Skin of body (tissue), 2 donors: Measurements from ENCODE around the gene SCN8A. TPM values are rescaled to one million over a fixed set of nuclear protein-coding genes. Genes with fewer than 3 reads are reported as not detected.
"Not testable (repeated sequence)": the region's sequence is repeated elsewhere in the genome, so short reads cannot be mapped to it uniquely, and the experiment has no call there.

ENCODE experiments used
- DNase-seq: peaks from one replicate; lab custom pipeline; 2025; lab: John Stamatoyannopoulos, UW
- total RNA-seq: library from RNA; depleted of rRNA; stranded (reverse); fragments of >200 nt; gene quantifications from one replicate; pipeline ENCODE4 v1.2.3, GENCODE V29; 2014

Gene SCN8A
- 4.1 TPM for total RNA-seq

DNA sequence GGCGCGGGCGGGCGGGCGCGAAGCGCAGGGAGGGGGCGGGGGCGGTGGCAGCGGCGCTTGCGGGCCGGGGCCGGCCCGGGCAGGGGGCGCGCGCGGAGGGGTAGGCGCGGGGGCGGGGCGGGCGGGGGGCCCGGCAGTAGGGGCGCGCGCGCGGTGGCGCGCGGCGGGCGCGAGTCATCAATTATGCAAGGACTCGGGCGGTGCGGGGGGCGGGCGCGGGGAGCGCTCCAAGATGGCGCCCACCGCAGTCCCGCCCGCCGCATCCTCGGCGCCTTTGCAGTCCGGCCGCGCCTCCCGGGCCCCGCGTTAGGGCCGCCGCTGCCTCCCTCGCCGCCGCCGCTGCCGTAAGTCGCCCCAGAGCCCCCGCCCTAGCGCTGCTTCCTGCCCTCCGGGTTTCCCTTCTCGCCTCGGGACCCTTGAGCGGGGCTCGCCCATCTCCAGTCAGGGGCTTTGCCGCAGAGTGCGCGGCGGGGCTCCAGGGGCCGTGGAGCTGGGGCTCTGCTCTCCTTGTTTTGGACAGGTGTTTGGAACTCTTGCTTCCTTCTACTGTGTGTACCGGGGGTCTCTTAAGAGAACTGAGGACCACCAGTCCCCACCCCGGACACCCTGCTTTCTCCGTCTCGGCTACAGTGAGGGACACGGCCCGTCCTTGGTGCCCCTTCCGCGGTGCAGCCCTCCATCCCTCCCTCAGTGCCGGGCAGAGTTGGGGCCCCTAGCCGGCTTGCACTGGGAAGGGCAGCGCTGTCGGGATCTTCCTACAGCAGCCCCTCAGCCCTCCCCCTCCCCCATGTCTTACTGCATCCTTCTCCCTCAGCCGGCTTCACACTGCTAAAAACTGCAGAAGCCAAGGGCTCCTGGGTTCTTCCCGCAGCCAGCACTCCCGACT is at the start of gene SCN8A:
TSS of gene SCN8A (plus strand) at position 218 of the 886 bp plus-strand sequence. CDS start 71,585 bp downstream, outside the sequence.
- peak; percentile 22 for DNase-seq

DNA sequence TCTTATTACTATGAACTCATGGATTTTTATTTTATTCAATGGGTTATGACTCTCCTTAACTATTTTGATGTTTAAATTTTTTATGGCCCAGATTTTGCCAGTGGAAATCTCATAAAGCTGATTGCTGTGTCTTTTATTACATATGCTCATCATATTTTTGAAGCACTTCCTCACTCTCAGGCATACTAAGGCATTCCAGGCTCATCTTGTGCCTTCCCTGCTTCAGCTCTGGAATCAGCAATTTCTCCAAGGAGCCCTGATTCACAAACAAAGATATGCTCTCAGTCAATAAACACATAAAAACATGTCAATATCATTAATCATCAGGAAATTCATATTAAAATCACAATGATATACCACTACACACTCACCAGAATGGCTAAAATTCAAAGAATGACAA is 44.9 kb upstream of the SCN8A start:
- no peak for DNase-seq

DNA sequence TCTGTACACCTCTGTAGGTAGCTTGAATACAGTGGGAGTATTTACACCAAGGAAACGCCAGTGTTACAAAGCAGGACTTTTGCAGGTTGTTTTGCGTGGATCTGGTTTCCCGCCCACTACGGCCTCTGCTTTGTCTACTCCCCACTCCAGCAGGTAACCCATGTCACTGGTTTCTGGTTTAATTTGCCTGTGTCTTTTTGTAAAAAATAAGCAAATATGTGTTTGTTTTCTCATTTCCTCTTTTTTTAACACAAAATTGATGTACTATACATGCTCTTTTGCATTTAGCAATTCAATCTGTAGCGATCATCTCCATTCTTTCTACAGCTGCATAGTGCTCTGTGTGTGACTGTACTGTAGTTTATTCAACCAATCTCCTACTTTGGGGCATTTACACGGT is 43.4 kb upstream of the SCN8A start:
- no peak for DNase-seq

DNA sequence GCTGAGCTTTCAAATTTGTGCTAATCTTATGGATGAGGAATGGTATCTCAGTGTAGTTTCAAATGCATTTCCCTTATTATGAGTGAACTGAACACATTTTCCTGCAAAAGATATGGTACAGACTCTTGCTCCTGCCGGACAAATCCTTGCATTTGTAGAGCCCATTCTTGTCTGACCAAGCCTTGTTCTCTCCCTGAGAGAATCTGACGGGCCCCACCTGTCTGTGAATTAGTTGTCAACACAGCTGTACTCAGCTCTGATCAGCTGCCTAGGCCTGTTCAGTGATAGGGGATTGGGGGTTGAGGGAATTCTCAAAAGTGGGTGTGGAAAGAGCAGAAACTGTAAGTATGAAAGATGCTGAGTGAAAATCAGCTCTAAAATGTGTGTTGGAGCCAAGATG is 42.8 kb upstream of the SCN8A start:
- DNase-seq: no peak

DNA sequence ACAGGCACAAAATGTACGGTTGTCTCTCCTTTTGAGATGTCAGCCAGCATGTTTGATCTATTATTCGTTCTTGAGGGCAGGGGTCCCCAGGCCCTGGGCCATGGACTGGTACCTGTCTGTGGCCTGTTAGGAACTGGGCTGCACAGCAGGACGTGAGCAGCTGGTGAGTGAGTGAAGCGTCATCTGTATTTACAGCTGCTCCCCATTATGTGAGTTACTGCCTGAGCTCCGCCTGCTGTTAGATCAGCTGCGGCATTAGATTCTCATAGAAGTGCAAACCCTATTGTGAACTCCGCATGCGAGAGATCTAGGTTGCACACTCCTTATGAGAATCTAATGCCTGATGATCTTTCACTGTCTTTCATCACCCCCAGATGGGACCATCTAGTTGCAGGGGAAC is 41.4 kb upstream of the SCN8A start:
- DNase-seq: no peak

DNA sequence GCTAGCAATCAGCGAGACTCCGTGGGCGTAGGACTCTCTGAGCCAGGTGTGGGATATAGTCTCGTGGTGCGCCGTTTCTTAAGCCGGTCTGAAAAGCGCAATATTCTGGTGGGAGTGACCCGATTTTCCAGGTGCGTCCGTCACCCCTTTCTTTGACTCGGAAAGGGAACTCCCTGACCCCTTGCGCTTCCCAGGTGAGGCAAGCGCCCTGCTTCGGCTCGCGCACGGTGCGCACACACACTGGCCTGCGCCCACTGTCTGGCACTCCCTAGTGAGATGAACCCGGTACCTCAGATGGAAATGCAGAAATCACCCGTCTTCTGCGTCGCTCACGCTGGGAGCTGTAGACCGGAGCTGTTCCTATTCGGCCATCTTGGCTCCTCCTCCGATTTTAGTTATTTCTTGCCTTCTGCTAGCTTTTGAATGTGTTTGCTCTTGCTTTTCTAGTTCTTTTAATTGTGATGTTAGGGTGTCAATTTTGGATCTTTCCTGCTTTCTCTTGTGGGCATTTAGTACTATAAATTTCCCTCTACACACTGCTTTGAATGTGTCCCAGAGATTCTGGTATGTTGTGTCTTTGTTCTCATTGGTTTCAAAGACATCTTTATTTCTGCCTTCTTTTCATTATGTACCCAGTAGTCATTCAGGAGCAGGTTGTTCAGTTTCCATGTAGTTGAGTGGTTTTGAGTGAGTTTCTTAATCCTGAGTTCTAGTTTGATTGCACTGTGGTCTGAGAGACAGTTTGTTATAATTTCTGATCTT is 22.6 kb upstream of the SCN8A start:
- not testable (repeated sequence) for DNase-seq

DNA sequence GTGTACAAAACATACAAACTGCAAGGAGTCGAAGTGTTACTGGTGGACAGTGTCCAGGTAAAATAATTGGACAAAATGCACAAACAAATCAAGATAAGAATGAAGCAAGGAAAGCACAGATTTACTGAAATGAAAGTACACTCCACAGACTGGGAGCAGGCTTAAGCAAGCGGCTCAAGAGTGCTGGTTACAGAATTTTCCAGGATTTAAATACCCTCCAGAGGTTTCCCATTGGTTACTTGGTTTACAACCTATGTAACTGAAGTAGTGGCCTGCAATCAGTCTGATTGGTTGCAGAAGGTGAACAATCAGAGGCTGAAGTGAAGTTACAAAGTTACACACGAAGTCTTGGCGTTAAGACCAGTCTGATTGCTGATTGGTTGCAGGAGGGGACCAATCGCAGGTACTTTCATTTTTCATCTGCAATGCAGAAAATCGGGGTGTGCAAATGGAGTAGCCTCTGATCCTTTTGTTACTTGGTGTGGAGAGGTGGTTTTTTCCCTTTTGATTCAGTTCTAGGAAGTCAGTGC is 11.6 kb upstream of the SCN8A start:
- DNase-seq: no peak

DNA sequence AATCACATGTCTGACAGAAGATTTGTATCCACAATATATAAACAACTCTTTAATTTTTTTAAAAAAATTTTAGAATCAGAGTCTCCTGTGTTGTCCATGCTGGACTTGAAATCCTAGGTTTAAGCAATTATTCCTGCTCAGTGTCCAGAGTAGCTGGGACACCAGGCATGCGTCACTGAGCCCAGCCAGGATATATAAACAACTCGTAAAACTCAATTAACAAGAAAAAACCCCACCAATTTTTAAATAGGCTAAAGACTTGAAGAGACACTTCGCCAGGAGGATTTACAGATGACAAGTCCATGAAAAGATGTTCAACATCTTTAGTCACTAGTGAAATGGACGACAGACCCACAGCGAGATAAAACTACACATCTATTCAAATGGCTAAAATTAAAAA is 2.0 kb upstream of the SCN8A start:
- DNase-seq: no peak

DNA sequence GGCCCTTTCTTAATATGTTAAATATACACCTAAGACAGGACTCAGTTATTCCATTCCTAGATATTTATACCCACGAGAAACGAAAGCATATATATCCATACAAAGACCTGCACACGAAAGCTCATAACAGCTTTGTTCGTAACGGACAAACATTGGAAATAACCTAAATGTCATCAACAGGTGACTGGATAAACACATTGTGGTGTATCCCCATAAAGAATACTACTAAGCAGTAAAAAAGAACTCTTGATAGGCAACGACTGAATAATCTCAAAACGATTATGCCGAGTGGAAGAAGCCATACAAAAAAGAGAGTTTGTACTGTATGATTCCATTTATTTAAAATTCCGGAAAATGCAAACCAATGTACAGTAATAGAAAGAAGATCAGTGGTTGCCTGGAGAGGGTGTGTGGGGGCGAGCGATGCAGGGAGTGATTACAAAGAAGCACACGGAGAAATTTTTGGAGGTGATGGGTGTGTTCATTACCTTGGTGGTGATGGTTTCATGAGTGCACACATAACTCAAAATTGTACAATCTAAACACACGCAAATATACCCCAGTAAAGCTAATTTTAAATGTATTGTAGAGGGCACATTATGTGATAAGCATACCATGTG is 1.4 kb upstream of the SCN8A start:
- no peak for DNase-seq

DNA sequence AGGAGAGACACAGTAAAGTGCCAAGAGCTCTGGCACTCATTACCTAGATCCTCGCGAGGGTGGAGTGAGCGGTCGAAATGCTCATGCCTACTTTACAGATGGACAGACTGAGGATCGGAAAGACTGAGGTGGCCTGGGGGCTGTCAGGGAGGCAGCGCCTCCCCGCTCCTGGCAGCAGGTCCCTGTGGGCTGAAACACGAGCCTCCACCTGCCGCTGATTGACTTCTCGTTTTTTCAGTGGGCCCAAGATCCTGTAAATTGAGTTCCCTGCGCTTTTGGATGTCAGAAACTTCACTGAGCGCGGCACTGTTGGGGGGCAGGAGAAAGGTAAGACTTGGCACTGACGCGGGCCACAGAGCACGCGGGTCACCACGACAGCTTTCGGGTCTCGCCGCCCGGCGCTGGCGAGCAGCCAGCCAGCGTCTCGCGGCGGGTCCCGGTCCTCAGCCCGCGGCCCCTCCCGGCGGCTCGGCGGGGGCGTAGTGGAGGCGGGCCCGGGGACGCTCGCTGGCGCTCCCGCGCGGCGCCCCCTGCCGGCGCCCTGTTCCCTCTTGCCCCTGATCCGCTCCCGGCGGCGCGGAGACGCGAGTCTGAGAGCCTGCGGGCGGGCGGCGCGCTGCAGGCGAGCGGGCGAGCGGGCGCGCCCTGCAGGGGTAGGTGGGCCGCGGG is 552 bp upstream of the SCN8A start:
- peak; percentile 22 for DNase-seq

DNA sequence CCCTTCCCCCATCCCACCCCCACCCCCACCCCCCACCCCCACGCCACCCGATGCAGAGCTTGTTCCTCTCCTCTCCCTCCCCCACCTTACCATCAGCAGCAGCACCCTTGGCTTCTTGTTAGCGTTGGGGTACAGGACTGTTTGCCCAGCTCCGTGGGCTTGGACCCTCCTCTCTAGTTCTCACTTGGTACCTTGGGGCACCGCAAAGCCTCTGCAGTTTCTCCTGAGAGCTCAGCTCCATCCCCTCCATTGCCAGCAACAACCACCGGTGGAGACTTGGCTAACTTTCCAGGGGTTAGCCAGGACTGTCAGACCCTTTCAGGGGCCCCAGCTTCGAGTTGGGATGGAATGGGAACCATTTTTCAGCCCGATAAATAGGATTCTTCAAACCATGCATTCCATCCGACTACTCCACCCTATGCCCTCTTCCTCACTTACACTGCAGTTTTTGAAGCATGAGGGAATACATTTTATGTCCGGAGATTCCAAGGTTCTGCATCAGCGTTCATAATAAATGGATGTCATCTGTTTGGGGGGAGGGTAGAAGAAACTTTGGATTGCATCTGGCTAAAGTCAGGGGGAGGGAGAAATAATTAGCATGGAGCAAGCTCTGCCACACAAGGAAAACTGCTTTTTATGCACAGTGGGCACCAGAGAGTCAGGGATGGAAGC is 1.1 kb downstream of the SCN8A start:
- peak; percentile 55 for DNase-seq

DNA sequence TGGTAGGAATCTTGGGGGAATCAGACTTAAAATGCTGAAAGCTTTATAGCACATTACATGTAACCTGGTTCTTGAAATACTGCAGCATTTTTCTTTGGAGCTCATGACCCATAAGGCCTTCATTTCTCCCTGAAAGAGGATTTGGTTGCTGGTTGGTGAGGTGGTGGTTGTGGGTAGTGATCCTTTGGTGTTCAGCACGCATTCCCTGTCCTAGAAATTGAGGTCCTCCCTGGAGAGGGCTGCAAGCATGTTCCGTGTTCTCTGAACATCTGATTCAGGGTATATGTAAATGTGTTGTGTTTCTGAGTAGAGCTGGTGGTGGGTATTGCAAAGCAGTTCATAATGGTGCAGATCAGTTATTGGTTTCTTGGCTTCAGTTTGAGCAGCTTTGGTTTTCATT is 2.0 kb downstream of the SCN8A start:
- DNase-seq: peak; percentile 3

DNA sequence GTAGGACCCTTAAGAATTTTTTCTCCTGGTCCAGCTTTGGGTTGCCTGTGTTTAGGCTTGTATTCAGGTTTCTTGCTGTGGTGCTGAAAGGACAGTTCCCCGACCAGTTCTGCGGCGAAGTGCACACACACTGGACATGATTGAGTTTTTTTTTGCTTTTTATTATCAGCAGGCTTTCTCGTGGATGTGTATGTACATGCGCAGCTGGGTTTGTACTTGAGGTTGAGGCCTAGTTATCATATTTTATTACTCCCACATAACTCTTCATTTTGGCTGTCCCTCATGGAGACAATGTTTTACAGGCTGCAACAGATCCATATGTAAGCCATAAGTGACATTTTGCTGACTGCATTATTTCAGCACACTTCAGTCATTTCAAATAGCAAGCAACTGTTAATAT is 2.5 kb downstream of the SCN8A start:
- peak; percentile 67 for DNase-seq

DNA sequence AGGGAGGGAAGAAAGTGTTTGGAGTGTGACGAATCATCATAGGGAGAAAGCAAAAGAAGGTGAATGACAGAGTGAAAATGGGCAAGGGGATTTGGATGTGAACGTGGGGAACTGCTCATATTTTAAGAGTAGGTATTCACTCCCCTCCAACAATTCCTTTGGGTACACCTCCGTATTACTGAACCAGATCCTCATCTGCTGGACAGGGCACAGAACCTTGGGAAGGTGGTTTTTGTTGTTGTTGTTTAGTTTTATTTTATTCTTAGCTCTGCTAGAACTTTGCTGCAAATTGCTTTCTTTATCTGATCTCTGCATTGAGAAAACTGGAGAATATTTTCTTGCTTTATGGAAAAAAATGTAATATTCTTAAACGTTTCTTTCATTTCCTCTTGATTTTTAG is 7.1 kb downstream of the SCN8A start:
- DNase-seq: no peak

DNA sequence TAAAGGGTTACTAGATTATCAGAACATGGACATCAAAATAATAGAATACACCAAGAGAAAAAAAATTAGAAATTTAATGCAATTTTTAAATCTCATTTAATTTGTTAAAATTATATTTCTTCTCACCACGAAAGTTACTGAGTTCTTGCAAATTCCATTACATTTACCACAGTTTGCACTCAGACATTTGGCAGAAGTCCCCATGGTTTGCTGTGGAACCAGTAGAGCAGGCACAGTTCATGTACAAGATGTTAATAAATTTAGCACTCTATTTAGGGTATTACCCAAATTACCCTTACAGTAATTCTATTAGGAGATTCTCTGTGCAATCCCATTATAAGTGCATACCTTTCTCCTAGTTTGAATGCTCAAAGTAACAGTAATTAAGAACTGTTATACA is 9.7 kb downstream of the SCN8A start:
- no peak for DNase-seq

DNA sequence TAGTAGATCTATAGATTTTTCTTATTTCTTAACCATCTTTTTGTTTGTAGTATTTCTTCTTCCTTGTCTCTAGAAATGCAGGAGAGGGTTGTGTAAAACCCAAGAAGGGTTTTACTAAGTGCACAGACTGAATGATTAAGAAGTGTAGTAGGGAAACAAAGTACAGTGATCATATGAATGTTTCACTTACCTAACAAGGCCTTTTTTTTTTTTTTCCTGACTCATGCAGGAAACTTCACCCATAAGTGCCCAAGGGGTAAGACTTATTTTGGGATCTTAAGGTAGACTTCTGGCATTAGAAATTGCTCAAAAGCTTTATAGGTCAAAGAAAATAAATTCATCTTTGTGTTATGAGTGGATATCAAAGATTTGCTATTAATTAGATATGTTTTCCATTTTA is 10.2 kb downstream of the SCN8A start:
- DNase-seq: no peak

DNA sequence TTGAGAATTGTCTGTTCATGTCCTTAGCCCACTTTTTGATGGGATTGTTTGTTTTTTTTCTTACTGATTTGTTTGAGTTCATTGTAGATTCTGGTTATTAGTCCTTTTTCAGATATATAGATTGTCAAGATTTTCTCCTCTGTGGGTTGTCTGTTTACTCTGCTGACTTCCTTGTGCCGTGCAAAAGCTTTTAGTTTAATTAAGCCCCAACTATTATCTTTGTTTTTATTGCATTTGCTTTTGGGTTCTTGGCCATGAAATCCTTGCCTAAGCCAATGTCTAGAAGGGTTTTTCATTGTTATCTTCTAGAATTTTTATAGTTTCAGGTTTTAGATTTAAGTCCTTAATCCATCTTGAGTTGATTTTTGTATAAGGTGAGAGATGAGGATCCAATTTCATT is 14.9 kb downstream of the SCN8A start:
- DNase-seq: not testable (repeated sequence)

DNA sequence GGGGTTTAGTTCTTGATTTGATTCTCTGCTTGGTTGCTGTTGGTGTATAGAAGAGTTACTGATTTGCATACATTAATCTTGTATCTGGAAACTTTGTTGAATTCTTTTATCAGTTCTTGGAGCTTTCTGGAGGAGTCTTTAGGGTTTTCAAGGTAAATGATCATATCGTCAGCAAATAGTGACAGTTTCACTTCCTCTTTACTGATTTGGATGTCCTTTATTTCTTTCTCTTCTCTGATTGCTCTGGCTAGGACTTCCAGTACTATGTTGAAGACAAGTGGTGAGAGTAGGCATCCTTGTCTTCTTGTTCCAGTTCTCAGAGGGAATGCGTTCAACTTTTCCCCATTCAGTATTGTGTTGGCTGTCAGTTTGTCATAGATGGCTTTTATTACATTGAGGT is 16.2 kb downstream of the SCN8A start:
- not testable (repeated sequence) for DNase-seq

DNA sequence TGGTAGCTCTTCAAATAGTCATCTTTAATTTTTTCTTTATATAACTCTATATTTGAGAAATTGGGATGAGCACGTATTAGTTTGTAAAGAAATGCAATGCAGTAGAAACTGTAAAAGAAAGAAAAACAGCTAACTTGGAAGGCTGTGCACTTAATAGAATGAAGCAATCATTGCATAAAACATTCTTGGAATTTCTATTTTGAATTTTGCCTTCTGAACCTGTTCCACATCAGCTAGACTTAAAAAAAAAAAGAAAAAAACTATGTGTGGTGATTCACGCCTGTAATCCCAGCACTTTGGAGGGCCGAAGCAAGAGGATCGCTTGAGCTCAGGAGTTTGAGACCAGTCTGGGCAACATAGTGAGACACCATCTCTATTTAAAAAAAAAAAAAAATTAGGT is 29.4 kb downstream of the SCN8A start:
- DNase-seq: no peak

DNA sequence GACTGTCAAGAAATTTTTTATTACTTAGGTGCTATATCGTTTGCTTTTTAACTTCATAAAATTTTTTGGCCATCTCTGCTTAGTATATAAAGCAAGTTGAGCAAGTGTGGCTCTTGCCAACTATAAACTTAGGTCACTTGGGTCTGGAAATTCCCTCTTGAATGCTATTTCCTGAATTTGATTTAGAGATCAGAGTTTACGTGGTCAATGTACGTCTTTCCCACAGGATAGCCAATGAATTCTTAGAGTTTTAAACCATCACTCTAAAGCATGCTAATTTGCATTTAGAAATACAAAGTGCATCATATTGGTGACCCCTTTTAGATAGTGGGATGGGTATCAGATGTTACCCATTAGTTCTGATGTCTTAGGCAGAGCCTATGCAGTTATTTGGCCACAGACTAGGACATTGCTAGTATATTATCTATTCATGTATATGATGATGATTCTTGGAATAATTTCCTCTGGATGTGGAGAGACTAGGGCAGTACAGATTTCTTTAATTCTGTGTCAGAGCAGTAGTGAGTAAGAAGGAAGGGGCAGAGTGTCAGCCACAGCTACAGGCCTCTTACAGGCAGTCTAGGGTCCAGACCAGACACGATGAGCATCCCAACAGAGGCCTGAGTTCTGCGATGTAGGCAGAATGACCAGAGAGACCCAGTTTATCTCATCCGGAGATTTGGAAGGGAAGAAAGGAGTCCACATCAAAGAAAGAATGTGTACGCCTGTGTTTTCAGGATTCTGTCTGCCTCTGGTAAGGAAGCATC is 30.3 kb downstream of the SCN8A start:
- no peak for DNase-seq
